ENCODE data around the gene IL11.

The IL11 gene

DNA sequence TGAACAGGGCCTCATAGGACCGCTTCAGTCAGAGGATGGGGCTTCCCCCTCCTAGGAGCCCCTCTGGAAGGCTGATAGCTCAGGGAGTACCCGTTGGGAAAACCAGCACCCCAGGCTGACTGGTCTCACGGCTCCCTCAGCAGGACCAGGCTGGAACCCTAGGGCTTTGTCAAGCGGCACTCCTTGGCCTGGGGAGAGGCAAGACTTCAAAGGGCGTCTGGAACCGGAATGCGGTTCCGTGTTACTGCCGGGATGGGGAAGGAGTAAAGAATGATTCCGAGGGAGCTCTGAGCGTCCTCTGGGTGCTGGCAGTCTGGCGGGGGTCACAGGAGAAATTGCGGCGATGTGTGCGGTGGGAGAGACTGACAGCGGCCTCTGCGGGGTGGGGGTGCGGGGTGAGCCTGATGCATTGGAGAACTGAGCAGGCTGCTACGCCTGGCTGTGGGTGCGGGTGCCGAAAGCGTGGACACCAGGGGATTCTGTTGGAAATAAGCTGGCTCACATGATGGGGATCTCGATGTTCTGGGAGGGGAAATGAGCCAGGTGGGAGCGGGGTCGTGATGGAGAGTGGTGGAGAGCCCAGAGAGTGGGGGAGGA lies 17.6 kb downstream of the IL11 start:
- H2BK15ac ChIP-seq (ENCODE audit: low read length), result peak overlapping the region; percentile 17
- H3K4me3 ChIP-seq (ENCODE audit: low read length in 2 of 2), result no peak overlapping the region
- peaks cover 2 to 6% of the 10 kb centered on the region in 2 donors for H3K36me3 ChIP-seq (replicated peaks in 1 of 2; ENCODE audit: control insufficient read depth in 2 of 2, insufficient read depth in 2 of 2, low read length in 2 of 2)
- no peak overlapping the region for H4K8ac ChIP-seq (ENCODE audit: low read depth, low read length)
- peaks cover 18 to 24% of the 10 kb centered on the region in 2 donors for H3K4me1 ChIP-seq (ENCODE audit: control insufficient read depth in 2 of 2, insufficient read depth in 1 of 2, low read depth in 1 of 2, low read length in 2 of 2)
- no peaks in the 10 kb centered on the region for H3K79me1 ChIP-seq (ENCODE audit: low read depth, low read length)
- H2BK12ac ChIP-seq (ENCODE audit: low read length), result no peak overlapping the region
- no peak overlapping the region for H2BK5ac ChIP-seq (ENCODE audit: low read length)
- peaks cover 7 to 59% (median 56%) of the 10 kb centered on the region in 3 experiments for H3K27me3 ChIP-seq (ENCODE audit: control insufficient read depth in 3 of 3, insufficient read depth in 3 of 3, low read depth in 1 of 3, low read length in 3 of 3)
- no peak overlapping the region for H4K91ac ChIP-seq (ENCODE audit: low read depth, low read length, poor library complexity)
- no peak overlapping the region for H3K14ac ChIP-seq (ENCODE audit: low read length)
- H3K9me3 ChIP-seq (replicated peaks in 1 of 2; ENCODE audit: control insufficient read depth in 2 of 2, insufficient read depth in 1 of 2, low read depth in 1 of 2, low read length in 2 of 2), result peaks cover 0 to 2% of the 10 kb centered on the region in 2 donors
- H3K9ac ChIP-seq (ENCODE audit: low read depth, low read length, poor library complexity), result no peak overlapping the region
- H2BK120ac ChIP-seq (ENCODE audit: low read depth, low read length), result no peak overlapping the region
- H2AFZ ChIP-seq (ENCODE audit: low read length), result no peak overlapping the region
- H3K27ac ChIP-seq (replicated peaks; ENCODE audit: low read length), result no peak overlapping the region
- WGBS, 2 donors (ENCODE audit: extremely low coverage in 2 of 2, insufficient read length in 2 of 2, insufficient replicate concordance in 1 of 2), result no CpG with 5 or more reads among the region's 25 CpGs
- H3K4me2 ChIP-seq (ENCODE audit: insufficient read depth, low read length, poor library complexity, severe bottlenecking), result no peak overlapping the region
- no peak overlapping the region for H3K4ac ChIP-seq (ENCODE audit: low read length)
- no peak for DNase-seq (ENCODE audit: low spot score)
- H3K23ac ChIP-seq (ENCODE audit: low read depth, low read length, poor library complexity), result no peak overlapping the region
- no peak overlapping the region for H3K18ac ChIP-seq (ENCODE audit: low read length)
- H2AK5ac ChIP-seq (ENCODE audit: low read depth, low read length), result peak overlapping the region; percentile 36

- Histone ChIP-seq H3K9ac (ENCODE audit: low read depth, low read length, poor library complexity) (peak overlapping the region; percentile 60), H3K4me2 (ENCODE audit: insufficient read depth, low read length, poor library complexity, severe bottlenecking) (no peak overlapping the region), H2BK15ac (ENCODE audit: low read length) (no peak overlapping the region), H2BK120ac (ENCODE audit: low read depth, low read length) (no peak overlapping the region), H3K9me3 (replicated peaks in 1 of 2; ENCODE audit: control insufficient read depth in 2 of 2, insufficient read depth in 1 of 2, low read depth in 1 of 2, low read length in 2 of 2) (peaks cover 0 to 2% of the 10 kb centered on the region in 2 donors), H3K36me3 (replicated peaks in 1 of 2; ENCODE audit: control insufficient read depth in 2 of 2, insufficient read depth in 2 of 2, low read length in 2 of 2) (peaks cover 3 to 12% of the 10 kb centered on the region in 2 donors), H4K91ac (ENCODE audit: low read depth, low read length, poor library complexity) (no peak overlapping the region), H3K4me3 (ENCODE audit: low read length in 2 of 2) (no peak overlapping the region), H2BK12ac (ENCODE audit: low read length) (no peak overlapping the region), H3K23ac (ENCODE audit: low read depth, low read length, poor library complexity) (peak overlapping the region; percentile 50), H3K27me3 (ENCODE audit: control insufficient read depth in 3 of 3, insufficient read depth in 3 of 3, low read depth in 1 of 3, low read length in 3 of 3) (peaks cover 7 to 53% (median 52%) of the 10 kb centered on the region in 3 experiments), H3K27ac (replicated peaks; ENCODE audit: low read length) (no peak overlapping the region), H3K79me1 (ENCODE audit: low read depth, low read length) (no peaks in the 10 kb centered on the region), H2AK5ac (ENCODE audit: low read depth, low read length) (peak overlapping the region; percentile 27), H3K4me1 (ENCODE audit: control insufficient read depth in 2 of 2, insufficient read depth in 1 of 2, low read depth in 1 of 2, low read length in 2 of 2) (peaks cover 19 to 24% of the 10 kb centered on the region in 2 donors), H3K18ac (ENCODE audit: low read length) (peak overlapping the region; percentile 67), H2BK5ac (ENCODE audit: low read length) (no peak overlapping the region), H3K14ac (ENCODE audit: low read length) (no peak overlapping the region), H3K4ac (ENCODE audit: low read length) (no peak overlapping the region), H4K8ac (ENCODE audit: low read depth, low read length) (no peak overlapping the region), H2AFZ (ENCODE audit: low read length) (no peak overlapping the region)
- no CpG with 5 or more reads among the region's 6 CpGs for WGBS, 2 donors (ENCODE audit: extremely low coverage in 2 of 2, insufficient read length in 2 of 2, insufficient replicate concordance in 1 of 2)
- no peak for DNase-seq (ENCODE audit: low spot score)
These were observed 18.2 kb downstream of the IL11 start for GRCh38 chr19:55352040-55352439.

DNA sequence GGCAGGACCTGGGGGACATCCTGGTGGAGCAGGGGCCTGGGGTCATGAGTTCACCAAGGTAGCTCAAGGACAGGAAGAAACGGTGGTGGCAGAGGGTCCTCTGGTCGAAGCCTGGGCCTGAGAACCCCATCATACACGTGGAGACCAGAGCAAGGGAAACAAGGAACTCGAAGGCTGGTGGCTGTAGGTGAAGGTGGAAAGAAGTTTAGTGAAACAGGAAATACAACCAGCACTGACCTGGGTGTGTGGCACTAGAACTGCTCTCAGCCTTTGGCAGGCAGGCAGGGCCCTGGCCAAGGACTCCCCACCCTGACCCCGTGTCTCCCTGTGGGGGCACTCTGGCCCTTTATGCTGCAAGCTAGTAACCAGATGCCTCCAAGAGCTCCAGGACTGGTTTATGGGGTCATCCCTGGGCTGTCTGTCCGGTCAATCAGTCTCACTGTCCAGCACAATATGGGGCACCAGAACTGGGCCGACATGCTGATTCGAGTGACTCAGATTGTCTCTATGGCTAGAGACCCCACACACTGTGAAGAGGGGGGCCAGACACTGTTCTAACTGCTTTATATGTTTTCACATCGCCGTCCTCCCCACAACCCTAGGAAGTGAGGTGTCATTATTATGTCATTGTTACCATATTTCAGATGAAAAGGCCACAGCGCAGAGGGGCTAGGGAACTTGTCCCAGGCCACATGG lies 19.5 kb downstream of the IL11 start:
- Histone ChIP-seq H2BK120ac (ENCODE audit: low read depth, low read length) (no peak overlapping the region), H3K4me1 (ENCODE audit: control insufficient read depth in 2 of 2, insufficient read depth in 1 of 2, low read depth in 1 of 2, low read length in 2 of 2) (peaks cover 19 to 24% of the 10 kb centered on the region in 2 donors), H3K27me3 (ENCODE audit: control insufficient read depth in 3 of 3, insufficient read depth in 3 of 3, low read depth in 1 of 3, low read length in 3 of 3) (peaks cover 7 to 46% (median 40%) of the 10 kb centered on the region in 3 experiments), H4K8ac (ENCODE audit: low read depth, low read length) (no peak overlapping the region), H3K4me2 (ENCODE audit: insufficient read depth, low read length, poor library complexity, severe bottlenecking) (no peak overlapping the region), H2BK12ac (ENCODE audit: low read length) (peak overlapping the region; percentile 22), H3K9ac (ENCODE audit: low read depth, low read length, poor library complexity) (peak overlapping the region; percentile 21), H3K36me3 (replicated peaks in 1 of 2; ENCODE audit: control insufficient read depth in 2 of 2, insufficient read depth in 2 of 2, low read length in 2 of 2) (peaks cover 5 to 20% of the 10 kb centered on the region in 2 donors), H2BK5ac (ENCODE audit: low read length) (peak overlapping the region; percentile 24), H3K4ac (ENCODE audit: low read length) (peak overlapping the region; percentile 27), H3K9me3 (replicated peaks in 1 of 2; ENCODE audit: control insufficient read depth in 2 of 2, insufficient read depth in 1 of 2, low read depth in 1 of 2, low read length in 2 of 2) (peaks cover 0 to 2% of the 10 kb centered on the region in 2 donors), H3K14ac (ENCODE audit: low read length) (peak overlapping the region; percentile 89), H4K91ac (ENCODE audit: low read depth, low read length, poor library complexity) (peak overlapping the region; percentile 92), H3K23ac (ENCODE audit: low read depth, low read length, poor library complexity) (peak overlapping the region; percentile 65), H2BK15ac (ENCODE audit: low read length) (no peak overlapping the region), H2AFZ (ENCODE audit: low read length) (no peak overlapping the region), H3K18ac (ENCODE audit: low read length) (peak overlapping the region; percentile 71), H3K4me3 (ENCODE audit: low read length in 2 of 2) (no peak overlapping the region), H3K79me1 (ENCODE audit: low read depth, low read length) (no peaks in the 10 kb centered on the region), H3K27ac (replicated peaks; ENCODE audit: low read length) (no peak overlapping the region), H2AK5ac (ENCODE audit: low read depth, low read length) (peak overlapping the region; percentile 81)
- DNase-seq (ENCODE audit: low spot score), result no peak
- no CpG with 5 or more reads among the region's 11 CpGs for WGBS, 2 donors (ENCODE audit: extremely low coverage in 2 of 2, insufficient read length in 2 of 2, insufficient replicate concordance in 1 of 2)

DNA sequence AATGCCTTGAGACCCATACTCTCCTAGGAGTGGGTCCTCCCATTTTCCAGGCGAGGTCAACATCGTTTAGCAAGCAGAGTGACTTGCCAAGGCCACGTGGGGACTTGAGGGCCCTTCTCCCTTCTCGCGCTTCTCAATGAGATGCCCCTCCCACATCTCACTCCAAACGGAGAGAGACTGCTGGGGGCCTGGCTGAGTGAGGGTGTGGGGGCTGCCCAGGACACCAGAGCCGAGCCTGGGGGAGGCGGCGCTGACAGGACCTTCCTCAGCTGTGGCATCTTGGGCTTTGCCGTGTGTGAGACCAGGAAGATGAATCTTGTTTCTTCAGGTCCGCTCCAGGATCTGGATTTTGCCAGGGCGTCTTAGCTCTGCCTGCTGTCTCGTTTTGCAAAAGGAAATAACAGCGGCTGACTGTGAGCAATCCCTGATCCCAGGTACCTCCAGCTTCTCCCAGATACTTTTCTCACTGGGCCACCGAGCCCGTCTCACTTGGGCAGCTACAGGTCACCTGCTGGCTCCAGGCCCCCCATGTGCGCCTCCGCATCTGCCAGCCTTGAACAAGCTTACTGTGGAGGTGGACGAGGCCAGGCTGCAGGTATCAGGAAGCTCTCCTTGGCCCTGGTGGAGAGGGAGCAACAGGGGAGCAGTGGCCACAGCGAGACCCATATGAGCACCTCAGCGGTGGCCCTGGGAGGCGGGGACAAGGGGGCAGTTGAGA lies 21.8 kb downstream of the IL11 start:
- no CpG with 5 or more reads among the region's 22 CpGs for WGBS, 2 donors (ENCODE audit: extremely low coverage in 2 of 2, insufficient read length in 2 of 2, insufficient replicate concordance in 1 of 2)
- peak overlapping the region; percentile 84 for H3K18ac ChIP-seq (ENCODE audit: low read length)
- H2AK5ac ChIP-seq (ENCODE audit: low read depth, low read length), result peak overlapping the region; percentile 87
- peaks cover 17 to 39% of the 10 kb centered on the region in 2 donors for H3K36me3 ChIP-seq (replicated peaks in 1 of 2; ENCODE audit: control insufficient read depth in 2 of 2, insufficient read depth in 2 of 2, low read length in 2 of 2)
- peak overlapping the region; percentile 73 for H2BK12ac ChIP-seq (ENCODE audit: low read length)
- no peak overlapping the region for H4K91ac ChIP-seq (ENCODE audit: low read depth, low read length, poor library complexity)
- no peak overlapping the region for H3K4me2 ChIP-seq (ENCODE audit: insufficient read depth, low read length, poor library complexity, severe bottlenecking)
- H3K9ac ChIP-seq (ENCODE audit: low read depth, low read length, poor library complexity), result peak overlapping the region; percentile 78
- no peak overlapping the region for H3K4me3 ChIP-seq (ENCODE audit: low read length in 2 of 2)
- H2BK15ac ChIP-seq (ENCODE audit: low read length), result no peak overlapping the region
- no peak overlapping the region for H2AFZ ChIP-seq (ENCODE audit: low read length)
- H3K4me1 ChIP-seq (ENCODE audit: control insufficient read depth in 2 of 2, insufficient read depth in 1 of 2, low read depth in 1 of 2, low read length in 2 of 2), result peaks cover 19 to 21% of the 10 kb centered on the region in 2 donors
- H3K4ac ChIP-seq (ENCODE audit: low read length), result no peak overlapping the region
- H3K23ac ChIP-seq (ENCODE audit: low read depth, low read length, poor library complexity), result peak overlapping the region; percentile 81
- peaks cover 2% of the 10 kb centered on the region for H3K79me1 ChIP-seq (ENCODE audit: low read depth, low read length)
- peak overlapping the region; percentile 95 for H3K14ac ChIP-seq (ENCODE audit: low read length)
- no peak overlapping the region for H2BK5ac ChIP-seq (ENCODE audit: low read length)
- H4K8ac ChIP-seq (ENCODE audit: low read depth, low read length), result no peak overlapping the region
- H3K27me3 ChIP-seq (ENCODE audit: control insufficient read depth in 3 of 3, insufficient read depth in 3 of 3, low read depth in 1 of 3, low read length in 3 of 3), result peaks cover 0 to 25% (median 21%) of the 10 kb centered on the region in 3 experiments
- no peak for DNase-seq (ENCODE audit: low spot score)
- H2BK120ac ChIP-seq (ENCODE audit: low read depth, low read length), result no peak overlapping the region
- H3K27ac ChIP-seq (replicated peaks; ENCODE audit: low read length), result peak overlapping the region; percentile 46
- peaks cover 0 to 2% of the 10 kb centered on the region in 2 donors for H3K9me3 ChIP-seq (replicated peaks in 1 of 2; ENCODE audit: control insufficient read depth in 2 of 2, insufficient read depth in 1 of 2, low read depth in 1 of 2, low read length in 2 of 2)
